HUDEP-2 (cell line): ENCODE data around the gene NFYC.
"Not testable (repeated sequence)": the region's sequence is repeated elsewhere in the genome, so short reads cannot be mapped to it uniquely, and the experiment has no call there.

Source experiments
- DNase-seq, 76 experiments: peaks; one replicate each; lab custom pipeline; 2025; ENCODE audit not compliant: unreplicated experiment in 76 of 76; lab: John Stamatoyannopoulos, UW

NFYC gene

GRCh38 chr1:40664791-40665190, 26.7 kb upstream of the NFYC start:
- no peak for DNase-seq

- DNase-seq, result peak in 69 of 76 experiments; percentile 11 to 86 (median 64)
Measured at GRCh38 chr1:40665335-40666171, 26.0 kb upstream of the NFYC start, which contains the start of gene RIMS3. RIMS3 (minus strand) TSS chr1:40665682; CDS start chr1:40641925, 23,757 bp downstream.

GRCh38 chr1:40668769-40669525, 22.6 kb upstream of the NFYC start:
- DNase-seq, result peak in 70 of 76 experiments; percentile 14 to 85 (median 66)

GRCh38 chr1:40673452-40673851, 18.1 kb upstream of the NFYC start:
- no peak for DNase-seq

DNA sequence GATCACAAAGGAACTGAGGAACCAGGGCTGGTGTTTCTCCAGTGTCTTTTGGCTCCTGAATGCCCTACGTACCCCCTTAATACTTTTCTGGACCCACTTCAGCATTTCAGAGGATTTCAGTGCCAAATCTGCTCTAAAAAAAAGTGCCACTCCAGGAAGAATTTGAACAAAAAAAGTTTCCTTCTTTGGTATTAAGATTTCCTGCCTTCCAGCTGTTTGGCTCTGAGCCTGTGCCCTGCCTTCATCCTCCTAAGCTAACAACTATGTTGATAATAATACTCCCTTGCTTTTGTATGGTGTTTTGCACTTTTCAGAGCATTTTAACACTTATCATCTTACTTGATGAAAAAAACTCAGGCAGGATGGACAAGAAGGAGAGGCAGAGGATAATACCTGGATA, 15.0 kb upstream of the NFYC start:
- DNase-seq, result no peak

- no peak for DNase-seq
Measured at GRCh38 chr1:40679165-40679953, 12.1 kb upstream of the NFYC start.

GRCh38 chr1:40684669-40685068, 6.8 kb upstream of the NFYC start:
- no peak for DNase-seq

DNA sequence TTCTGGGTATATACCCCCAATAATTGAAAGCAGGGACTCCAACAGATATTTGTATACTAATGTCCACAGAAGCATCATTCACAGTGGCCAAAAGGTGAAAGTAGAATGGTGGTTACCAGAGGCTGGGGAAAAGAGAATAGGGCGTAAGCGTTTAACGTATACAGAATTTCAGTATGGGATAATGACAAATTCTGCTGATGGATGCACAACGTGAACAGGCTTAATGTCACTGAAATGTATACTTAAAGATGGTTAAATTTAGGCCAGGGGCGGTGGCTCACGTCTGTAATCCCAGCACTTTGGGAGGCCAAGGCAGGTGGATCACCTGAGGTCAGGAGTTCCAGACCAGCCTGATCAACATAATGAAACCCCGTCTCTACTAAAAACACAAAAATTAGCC, 4.4 kb upstream of the NFYC start:
- DNase-seq, result no peak

- DNase-seq, result no peak
Measured at GRCh38 chr1:40687661-40688060, 3.8 kb upstream of the NFYC start.

GRCh38 chr1:40689737-40690136, 1.8 kb upstream of the NFYC start:
- DNase-seq, result no peak

- no peak for DNase-seq
Measured at GRCh38 chr1:40690771-40691537, 550 bp upstream of the NFYC start.

- peak in 1 of 76 experiments; percentile 40 for DNase-seq
Measured at GRCh38 chr1:40692429-40692895, 958 bp downstream of the NFYC start.

- DNase-seq, result no peak
Measured at GRCh38 chr1:40693425-40693824, 1.9 kb downstream of the NFYC start.

DNA sequence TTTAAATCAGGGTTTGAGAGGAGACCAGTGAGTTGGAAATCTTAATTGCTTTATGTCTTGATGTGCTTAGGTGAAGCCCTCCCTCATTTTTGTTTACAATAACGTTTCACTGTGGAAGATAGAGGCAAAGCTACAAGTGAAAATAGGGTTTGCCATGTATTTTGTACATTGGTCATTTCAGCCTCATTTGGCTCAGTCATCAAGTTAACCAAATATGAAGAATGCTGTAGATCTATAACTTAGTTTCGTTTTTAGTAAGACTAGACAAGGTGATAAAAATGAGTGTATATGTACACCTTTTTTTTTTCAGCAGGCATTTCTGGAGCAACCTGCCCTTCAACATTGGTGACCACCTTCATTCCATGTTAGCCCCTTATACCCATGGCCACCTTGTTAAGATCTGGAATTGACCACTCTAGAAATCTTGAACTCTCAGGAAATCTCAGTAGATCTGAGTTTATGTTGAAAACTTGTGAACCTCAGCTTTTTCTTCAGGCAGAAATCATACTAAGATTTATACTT, 2.9 kb downstream of the NFYC start:
- DNase-seq, result no peak

DNA sequence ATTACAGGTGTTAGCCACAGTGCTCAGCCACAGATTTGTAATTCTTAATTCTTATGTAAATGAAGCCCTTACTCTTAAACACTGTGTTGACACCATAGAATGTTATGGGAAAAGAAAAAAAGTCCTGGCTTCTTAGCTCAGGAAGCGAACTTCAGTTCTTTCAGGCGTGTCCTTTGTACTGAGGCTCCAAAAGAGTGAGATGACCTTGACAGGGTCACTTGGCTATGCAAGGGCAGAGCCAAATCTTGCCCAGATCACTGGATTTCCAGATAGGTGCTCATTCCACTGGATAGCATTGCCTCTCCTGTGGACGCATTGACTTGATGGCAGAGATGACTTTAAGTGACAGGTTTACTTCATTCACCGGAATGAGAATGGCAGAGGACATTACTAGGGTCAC, 4.8 kb downstream of the NFYC start:
- DNase-seq, result no peak

GRCh38 chr1:40697436-40697835, 5.9 kb downstream of the NFYC start:
- no peak for DNase-seq

DNA sequence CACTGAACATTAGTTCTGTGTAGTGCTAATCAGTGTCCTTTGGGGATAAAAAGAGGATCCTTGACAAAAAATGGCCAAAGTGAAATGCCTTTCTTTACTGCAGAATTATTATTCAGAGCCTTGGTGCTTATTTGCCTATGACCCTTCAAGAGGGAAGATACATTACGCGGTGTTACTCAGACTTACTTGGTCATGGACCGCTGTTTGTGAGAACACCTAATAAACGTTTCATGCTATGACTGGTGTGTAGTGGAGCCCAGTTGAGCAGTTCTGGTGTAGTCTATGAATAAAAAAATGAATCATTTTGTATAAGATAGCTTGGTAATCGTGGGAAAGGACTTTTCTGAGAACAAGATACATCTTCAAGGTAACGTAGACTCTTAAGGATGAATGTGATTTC, 8.3 kb downstream of the NFYC start:
- DNase-seq, result no peak

- no peak for DNase-seq
Measured at GRCh38 chr1:40701684-40702083, 10.2 kb downstream of the NFYC start.

DNA sequence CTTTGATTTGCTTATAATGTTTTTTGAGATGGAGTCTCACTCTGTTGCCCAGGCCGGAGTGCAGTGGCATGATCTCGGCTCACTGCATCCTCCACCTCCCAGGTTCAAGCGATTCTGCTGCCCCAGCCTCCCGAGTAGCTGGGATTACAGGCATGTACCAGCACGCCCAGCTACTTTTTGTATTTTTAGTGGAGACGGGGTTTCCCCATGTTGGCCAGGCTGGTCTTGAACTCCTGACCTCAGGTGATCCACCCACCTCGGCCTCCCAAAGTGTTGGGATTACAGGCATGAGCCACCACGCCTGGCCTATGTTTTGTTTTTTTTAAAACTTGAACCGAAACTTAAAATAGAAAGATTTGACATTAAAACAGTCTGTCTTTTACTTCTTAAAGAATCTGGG, 11.3 kb downstream of the NFYC start:
- DNase-seq, result not testable (repeated sequence)

DNA sequence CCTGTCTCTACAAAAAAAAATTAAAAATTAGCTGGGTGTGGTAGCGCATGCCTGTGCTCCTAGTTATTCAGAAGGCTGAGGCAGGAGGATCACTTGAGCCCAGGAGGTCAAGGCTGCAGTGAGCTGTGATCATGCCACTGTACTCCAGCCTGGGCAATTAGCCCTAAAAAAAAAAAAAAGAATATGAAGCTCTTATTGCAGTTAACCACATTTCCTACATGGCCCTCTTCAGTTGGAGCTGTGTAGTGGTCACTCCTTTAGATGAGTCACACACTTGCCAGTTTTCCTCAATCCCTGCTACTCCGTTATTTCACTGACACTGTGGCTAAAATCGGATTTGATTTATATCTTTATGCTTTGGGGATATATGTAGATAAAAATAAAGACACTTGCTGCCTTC, 11.8 kb downstream of the NFYC start:
- DNase-seq, result no peak
